Measurements from ENCODE around the gene NRXN3.
A peak's percentile ranks its signal among the peaks of the same experiment; 100 is the strongest.
"Not testable (repeated sequence)": the region's sequence is repeated elsewhere in the genome, so short reads cannot be mapped to it uniquely, and the experiment has no call there.

NRXN3 gene

DNA sequence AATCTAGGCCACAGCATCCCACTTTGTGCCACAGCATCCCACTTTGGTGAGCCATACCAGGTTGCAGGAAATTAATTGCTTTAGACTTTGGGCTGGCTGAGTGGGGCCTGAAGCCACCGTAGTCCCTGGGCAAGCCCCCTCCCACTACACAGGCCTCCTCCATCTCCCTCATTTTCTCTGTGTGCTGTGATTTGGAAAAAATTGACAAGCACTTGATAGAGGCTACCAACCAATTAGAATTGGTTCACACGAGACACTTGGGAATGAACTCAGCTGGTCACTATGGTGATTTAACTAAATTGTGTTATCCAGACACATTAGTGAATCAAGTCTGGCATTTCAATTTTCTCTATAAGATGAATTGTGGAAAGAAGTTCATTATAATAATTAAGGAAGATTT lies 1560.0 kb downstream of the NRXN3 start:
- no peak for DNase-seq

DNA sequence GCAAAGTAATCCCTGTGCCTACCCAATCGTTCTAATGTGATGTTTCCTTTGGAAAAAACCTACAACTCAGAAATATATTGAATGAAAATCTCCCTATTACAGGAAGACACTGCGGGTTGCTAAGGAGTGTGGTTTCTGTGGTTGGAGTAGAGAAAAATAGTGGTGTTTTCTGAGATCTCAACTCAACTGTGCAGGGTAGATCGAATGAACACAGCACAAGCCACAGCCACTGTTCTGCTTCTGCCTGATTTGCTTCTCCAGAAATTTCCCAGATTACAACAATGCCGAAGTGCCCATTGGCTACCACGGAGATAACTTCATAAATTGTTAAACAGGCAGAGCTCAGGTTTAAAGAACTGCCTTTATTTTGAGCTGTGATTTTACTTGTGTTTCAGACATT lies 1560.8 kb downstream of the NRXN3 start:
- DNase-seq: no peak

DNA sequence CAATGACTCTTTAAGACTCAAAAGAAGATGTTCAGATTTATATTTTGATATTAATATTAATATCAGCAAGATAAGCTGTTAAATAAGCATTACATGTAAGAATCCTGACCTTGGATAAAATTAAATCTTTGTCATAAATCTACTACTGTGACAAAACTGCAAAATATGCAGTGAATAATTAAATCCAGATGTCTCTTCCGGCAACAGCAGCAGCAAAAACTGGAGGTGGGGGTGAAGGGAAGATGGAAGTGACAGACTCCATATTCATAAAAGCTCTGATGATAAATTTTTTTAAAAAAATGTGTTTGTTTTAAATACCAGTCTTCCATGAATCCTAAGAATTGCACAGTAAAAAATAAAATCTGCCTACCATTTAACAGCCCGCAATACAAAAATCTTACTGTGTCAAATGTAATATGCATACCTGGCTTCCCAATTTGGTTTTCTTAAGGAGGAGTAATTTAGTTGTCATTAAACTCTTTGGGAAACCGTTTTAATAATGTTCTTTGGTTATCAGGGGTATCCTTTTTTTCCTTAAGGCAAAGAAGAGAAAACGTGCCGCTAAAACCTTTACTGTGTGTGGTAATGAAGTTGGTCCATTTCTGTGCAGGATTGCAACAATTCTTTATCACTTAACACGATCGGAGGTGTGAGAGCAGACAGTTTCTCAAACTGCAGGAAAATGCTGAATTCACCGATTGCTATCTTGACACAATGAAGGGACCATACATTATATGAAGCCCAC lies 1562.9 kb downstream of the NRXN3 start:
- DNase-seq: no peak

DNA sequence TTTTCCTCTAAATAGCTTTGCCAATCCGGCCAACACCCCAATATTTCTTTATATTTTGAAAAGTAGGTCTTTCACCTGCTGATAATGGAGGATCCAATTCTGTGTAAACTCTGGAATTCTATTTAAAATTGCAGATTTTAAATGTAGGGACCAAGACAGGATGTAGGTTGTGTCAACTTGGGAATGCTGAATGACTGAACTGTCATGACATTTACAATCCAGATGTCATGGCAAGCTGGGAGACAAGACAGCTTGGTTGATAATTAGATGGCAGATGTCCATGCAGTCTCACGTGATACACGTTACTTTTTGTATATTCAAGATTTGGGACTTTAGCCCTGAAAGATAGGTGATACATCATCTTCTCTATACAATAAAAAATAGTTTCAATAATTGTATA lies 1564.0 kb downstream of the NRXN3 start:
- no peak for DNase-seq

DNA sequence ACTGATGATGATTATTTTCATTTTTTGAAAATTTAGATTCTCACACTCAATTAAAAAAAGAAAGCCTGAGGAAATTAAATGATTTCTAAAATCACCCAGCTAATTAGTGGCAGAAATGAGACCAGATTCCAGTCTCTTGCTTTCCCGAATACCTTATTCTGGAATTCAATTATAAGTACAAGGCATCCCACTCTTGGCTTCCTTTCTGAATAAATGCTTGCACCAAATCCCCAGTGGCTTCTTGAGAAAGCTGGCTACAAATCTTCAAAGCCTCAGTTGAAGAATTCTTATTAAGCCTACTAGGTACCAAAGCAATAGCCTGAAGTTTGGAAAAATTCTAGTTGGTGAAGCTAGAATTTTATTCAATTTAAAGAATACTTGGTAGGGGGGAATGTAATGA lies 1564.5 kb downstream of the NRXN3 start:
- no peak for DNase-seq

DNA sequence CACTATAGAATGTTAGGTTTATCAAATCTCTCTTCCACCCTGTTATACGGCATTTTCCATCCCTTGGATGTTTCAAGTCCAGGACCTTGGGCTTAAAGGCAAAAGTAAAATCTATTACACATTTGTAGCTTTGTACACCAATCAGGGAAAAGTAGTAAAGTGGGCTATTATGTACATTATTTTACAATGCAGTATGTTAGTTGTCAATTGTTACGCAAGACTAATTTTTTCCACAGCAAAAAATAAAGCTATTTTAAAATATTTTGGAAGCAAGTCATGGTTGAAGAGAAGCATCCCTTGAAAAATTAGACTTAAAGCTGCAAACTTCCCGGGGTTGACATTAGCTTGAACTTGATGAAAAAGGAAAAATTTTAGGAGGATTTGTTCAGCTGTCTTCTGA lies 1564.9 kb downstream of the NRXN3 start:
- DNase-seq: no peak

DNA sequence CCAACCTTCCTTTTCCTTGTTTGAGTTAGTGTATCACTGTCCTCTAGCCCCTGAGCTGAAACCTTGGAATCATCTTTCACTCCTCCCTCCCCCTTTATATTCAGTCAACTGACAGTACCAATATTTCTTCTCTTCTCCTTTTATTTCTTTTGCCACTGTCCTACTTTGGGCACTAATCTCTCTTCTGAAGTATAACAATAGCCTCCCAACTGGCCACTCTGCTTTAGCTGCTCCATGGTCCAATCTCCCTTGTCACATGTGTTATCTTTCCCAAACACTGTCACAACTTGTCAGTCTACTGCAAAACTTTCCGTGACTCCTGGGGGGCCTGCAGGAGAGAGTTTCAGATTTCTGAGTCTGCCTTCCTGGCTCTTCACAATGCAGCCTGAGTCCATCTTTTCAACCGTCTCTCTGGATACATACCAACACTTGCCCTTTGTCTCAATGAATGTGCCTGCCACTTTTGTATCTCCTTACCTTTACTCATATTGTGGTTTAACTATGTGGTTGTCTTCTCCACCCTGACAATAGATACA lies 1570.0 kb downstream of the NRXN3 start:
- DNase-seq: no peak

DNA sequence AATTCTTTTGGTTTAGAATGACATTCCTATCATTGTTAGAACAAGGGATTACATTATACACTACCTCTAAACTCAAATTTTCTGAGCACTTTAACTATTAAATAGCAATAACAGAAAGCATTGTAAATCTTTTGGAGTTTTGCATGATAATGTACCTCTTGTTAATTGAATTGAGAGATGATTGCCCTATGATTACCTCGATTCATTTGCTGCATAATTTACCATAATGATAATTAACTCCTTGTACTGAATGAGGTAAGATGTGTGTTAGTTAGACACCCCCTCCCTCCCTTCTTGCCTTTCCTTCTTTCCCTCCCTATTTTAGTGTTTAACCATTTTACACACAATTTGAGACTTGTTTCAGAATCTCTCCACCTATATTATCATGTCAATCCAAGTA lies 1572.0 kb downstream of the NRXN3 start:
- DNase-seq: peak; percentile 73

DNA sequence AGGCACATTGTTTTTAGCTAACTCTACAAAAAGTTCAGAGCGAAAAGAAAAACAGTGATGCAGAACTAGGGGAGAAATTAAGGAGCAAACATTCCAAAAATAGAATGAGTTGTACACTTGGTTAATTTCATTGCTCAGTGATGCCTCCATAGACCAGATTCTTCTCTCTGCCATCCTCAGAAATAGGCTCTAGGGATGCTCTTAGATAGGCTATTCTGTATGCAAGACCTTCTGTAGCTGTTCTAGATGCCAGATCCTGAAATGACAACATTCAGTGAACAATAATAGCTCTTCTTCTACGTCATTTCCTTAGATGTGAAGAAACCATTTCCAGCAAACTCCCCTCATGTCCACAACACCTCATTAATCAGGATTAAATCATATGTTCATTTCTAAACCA lies 1574.9 kb downstream of the NRXN3 start:
- no peak for DNase-seq

DNA sequence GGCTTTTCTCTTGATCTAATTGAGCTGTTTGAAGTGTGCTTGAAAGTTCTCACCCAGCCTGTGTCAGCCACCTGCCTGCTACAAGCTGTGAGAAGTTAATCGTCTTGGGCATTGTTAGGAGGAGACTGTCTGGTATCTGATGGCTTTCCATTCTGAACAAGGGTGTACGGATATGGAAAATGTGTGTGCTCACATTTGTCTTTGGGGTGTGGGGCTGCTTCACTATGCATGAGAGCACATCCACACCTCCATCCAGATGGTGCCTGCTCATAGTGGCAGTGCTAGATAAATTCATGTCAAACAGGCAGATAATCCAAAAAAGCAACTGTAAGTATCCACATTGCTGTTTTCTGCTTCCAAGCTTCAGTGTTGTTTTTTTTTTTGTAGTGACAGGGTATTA lies 1578.9 kb downstream of the NRXN3 start:
- peak; percentile 13 for DNase-seq

DNA sequence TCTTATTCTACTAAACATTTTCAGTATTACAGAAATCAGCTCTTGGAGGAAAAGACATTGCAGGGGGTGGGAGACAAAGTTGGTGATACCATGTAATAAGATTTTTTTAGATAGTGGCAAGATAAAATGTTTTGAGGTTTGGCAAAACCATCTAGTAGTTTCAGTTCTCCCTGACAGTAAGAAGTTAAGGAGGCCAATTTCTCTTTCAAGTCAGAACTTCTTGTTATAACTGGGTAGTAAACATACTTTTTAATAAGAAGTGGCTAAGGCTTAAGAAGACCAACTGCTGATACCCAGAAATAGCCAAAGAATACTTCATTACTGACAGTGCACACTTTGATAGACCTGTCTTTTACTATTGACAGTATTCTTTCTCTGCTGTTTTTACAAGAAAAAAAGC lies 1588.8 kb downstream of the NRXN3 start:
- no peak for DNase-seq

DNA sequence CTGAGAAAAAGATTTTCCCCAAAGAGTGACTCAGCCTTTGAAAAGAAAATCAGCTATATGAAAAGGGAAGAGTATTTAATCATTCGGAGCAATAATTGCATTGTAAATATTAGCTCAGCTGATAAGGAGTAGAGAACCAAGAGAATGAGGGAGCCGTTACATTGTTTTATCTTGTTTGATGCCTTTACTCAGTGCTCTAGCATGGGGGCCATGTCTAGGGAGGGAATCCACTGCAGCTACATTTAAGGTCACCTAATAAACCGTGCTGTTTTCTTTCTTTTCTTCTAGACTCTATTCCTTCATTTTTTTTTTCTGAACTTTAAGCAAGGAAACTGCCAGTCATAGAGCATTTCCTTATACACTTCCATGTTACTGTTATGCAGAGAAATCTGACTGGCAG lies 1594.2 kb downstream of the NRXN3 start:
- peak; percentile 49 for DNase-seq

DNA sequence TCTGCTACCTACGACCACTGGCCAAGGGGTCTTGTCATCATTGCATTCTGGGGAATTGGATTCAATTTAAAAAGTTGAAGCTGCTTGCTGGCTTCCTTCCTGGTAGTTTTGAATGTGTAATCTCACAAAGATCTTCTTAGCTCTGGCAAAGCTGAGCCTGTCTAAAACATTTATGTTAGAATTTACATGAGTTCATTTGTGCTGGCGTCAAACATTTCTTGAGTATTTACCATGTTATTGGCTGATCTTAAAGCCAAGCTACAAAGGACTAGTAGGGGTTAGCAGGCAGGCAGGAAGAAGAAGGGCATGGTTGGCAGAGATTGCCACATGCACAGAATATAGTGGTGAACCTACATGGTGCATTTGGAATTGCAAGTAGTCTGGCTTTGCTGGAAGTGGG lies 1596.3 kb downstream of the NRXN3 start:
- DNase-seq: no peak

DNA sequence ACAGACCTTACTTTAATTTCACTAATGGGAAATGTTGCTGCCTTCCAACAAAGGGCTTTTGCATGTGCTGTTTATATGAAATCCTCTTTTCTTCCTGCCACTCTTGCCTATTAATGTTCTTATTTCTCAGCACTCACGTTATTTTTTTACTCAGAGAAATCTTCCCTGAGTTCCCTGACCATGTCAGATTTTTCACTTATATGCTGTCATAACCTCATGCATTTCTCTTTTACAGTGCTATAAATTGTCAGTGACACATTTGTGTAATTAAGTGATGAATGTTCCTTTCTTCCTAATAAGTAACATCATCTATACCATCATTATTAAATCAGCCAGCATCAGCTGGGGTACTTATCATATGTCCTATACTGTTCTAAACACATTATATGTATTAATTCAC lies 1597.1 kb downstream of the NRXN3 start:
- no peak for DNase-seq

DNA sequence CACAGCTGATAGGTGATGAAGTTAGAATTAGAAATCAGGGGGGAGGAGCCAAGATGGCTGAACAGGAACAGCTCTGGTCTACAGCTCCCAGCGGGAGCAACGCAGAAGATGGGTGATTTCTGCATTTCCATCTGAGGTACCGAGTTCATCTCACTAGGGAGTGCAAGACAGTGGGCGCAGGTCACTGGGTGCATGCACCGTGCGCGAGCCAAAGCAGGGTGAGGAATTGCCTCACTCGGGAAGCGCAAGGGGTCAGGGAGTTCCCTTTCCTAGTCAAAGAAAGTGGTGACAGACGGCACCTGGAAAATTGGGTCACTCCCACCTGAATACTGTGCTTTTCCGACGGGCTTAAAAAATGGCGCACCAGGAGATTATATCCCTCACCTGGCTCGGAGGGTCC lies 1597.5 kb downstream of the NRXN3 start:
- not testable (repeated sequence) for DNase-seq

DNA sequence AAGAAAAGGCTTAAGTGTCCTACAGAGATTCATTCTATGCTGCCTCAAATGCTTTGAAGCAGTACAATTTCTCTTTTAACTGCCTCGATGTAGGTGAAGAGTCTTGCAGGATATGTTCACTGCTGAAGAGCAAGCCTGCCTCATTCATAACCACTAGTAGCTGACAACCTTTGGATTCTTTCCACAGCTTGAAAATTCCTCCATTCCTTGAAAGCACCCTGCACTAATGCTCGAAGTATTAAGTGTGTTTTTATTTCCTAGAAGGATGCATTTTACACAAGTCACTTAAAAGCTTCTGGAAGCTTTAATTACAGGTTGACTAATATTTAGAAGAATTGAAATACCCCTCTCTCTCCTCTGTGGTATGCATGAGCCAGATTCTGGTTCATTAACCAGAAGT lies 1611.7 kb downstream of the NRXN3 start:
- no peak for DNase-seq

DNA sequence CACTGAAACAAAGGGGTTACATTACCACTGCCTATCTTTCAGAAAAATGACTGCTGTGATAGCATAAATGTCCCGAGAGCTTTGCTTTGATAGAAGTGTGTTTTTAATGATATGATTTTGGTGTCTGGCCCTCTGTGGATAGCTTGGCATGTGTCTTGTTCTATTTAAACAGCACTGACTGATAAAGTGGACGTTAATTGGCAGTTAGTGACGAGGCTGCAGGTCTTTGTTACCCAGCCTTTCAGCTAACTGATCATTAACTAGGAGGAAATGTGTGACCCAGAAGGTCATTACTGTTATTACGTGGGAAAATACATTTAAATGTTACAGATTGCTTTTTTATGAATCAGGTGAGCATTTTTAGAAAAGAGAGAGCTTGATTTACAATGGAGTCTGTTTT lies 1612.9 kb downstream of the NRXN3 start:
- DNase-seq: peak; percentile 64

DNA sequence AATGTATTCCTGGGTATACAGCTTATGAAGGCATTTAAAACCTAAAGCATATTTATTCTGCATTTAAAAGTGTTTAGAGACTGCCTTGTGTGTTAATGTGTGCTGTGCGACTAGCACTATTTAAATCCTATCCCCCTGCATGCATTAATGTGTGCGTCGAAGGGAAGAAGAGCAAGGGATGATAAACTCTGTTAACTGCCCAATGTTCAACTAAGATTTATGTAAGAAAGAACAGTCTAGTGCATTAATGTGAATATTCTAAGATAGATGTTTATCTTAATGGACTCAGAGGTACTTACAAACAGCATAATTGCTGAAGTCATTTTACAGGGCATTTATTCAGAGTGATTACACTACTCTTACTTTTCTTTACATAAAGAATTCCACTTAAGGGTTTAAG lies 1616.3 kb downstream of the NRXN3 start:
- DNase-seq: peak; percentile 6

DNA sequence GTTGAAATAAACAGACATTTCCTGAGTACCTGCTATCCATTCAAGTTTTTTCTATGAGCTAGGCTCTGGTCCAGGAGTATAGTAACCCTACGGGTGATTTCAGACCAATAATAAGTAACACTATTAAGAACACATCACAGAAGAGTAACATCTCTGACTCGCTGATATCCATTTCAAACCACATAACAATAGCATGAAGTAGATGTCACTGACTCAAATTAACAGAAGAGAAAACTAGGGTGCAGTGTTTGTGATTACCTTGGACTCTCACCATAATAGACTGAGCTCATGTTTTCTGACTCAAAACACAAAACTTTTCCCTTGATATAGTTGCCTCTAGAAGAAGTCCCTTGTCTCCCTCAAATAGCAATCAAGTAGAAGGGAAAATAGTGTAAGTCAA lies 1618.2 kb downstream of the NRXN3 start:
- no peak for DNase-seq

DNA sequence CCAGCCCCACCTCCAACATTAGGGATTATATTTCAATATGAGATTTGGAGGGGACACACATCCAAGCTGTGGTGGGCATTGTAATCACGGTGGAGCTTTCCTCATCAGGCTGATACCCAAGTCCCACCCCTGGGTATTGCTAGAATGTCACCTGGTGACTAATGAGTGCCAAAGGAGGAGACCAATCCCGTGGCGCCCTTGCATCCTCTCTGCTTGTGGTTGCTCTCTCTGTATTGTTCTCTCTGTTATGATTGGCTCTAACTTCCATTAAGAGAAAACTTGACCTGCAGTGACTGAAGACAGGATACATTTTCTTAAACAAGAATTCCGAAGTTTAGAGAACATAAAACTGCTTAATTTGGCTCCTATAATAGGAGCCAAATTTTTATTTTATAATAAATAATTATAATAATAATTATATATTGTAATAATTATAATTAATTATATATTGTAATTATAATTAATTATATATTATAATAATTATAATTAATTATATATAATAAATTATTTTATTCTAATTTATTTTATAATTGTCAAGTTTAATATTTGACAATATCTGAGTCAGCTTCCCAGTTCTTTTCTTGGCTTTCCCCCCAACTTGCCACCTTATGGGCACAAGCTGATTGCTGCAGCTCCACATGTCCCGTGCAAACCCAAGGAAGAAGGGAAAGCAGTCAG lies 1621.0 kb downstream of the NRXN3 start:
- DNase-seq: no peak

DNA sequence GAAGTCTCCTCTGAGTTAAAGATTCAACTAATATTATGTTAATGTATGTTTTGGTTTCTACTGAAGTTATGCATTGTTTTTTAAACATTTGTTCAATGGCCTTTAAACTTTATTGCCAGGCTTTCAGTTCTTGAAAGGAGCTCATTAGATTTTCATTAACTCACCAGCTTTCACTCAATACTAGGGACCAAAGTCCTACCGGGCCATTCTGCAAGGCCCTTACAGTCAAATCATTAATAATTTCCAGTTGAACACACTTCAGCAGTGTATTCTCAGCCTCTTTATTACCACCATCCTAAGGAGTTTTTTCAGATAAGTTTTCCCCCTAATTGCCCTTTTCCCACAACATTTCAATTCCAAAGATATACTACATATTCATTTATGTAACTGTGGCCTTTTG lies 1631.9 kb downstream of the NRXN3 start:
- DNase-seq: no peak

DNA sequence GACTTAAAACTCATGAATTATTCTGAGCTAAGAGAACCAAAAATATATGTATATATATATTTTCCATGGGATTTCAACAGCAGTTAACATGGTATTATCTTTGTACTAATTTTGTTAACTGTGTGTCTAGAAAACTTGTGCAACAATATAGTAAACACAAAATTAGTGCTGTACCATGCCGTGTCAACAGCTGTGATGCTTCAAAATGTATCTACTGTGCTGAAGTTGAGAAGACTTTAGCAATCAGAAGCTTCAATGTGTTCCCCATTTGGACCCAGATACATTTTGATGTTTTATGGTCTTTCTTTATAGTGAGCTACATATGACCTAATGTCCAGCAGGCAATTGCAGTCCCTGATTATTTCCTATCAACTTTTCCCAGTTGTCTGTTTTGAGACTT lies 1635.5 kb downstream of the NRXN3 start:
- DNase-seq: no peak

DNA sequence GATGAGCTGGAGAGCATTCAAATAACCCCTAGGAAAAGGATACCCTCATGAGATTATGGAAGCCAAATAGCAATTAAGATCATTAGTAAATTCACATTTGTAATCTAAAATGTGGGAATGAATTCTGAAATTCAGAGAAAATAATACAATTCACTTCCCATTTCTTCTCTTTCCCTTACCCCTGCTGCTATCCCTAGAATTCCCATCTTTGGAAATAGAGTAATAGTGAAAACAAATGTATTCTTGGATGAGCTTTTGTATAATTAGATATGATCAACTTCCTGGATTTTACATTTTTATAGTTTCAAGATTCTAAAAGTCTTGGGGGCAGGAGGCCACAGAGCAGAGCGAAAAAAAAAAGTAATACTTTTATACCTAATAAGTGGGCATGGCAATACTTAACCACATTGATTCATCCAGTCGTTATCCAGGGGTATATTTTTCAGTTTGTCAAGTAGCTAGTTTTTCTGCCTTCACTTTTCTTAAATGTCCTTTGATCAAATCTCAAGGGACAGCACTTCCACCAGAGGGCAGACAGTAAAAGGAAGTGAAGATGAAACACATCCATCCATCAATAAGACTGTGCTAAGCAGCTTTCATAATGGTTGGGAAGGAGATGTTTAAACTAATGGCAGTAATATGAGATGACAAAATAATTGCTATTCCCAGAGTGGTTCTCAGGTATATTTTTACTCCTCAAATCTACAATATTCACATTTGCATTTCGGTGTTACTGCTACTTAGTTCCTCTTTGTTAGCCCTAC lies 1639.9 kb downstream of the NRXN3 start:
- peak; percentile 69 for DNase-seq

Data from NCI-H1436 treated with DMSO at 0.1 percent for 48 hours (cell line).